IMR-90 (cell line): ENCODE results near the gene MAGI3. TPM values are rescaled to one million over a fixed set of nuclear protein-coding genes. Genes with fewer than 3 reads are reported as not detected.
A peak's percentile ranks its signal among the peaks of the same experiment; 100 is the strongest.

ENCODE experiments used
- ATAC-seq: fragments of 200-7000 bp; cut with Tn5 transposase; 2 replicates; pipeline ENCODE4 v1.9.1; 2020; ENCODE audit warnings: low read depth, mild to moderate bottlenecking, moderate library complexity
- BruUV-seq: library from RNA; stranded (reverse); fragments of 400-500 nt; replicated peaks from 2 replicates; lab custom pipeline; 2021; lab: Mats Ljungman, UMichigan
- CTCF ChIA-PET: fragments of 300-600 bp; formaldehyde crosslinking; extraction: SDS; loops from one replicate; lab custom pipeline; 2021; ENCODE audit warnings: antibody characterized with exemption; lab: Yijun Ruan, JAX
- POLR2A ChIA-PET: fragments of 300-600 bp; sonication (Branson Sonifier 250); formaldehyde crosslinking; loops from one replicate; lab custom pipeline; 2022; ENCODE audit warnings: antibody characterized with exemption; ENCODE audit not compliant: unreplicated experiment; lab: Charles Lee
- DNase-seq: peaks from one replicate; pipeline ENCODE4 v3.0.0; 2013
- H2AFZ ChIP-seq: replicated peaks from 2 replicates; pipeline ENCODE3; 2013; ENCODE audit warnings: low read length, mild to moderate bottlenecking; ENCODE audit not compliant: poor library complexity
- H2AK5ac ChIP-seq: 2 replicates; pipeline ENCODE4 v1.6.1; 2013; ENCODE audit warnings: low read depth, low read length, inconsistent platforms
- H2AK9ac ChIP-seq: replicated peaks from 2 replicates; pipeline ENCODE3; 2013; ENCODE audit warnings: mild to moderate bottlenecking, low read depth, low read length, moderate library complexity; ENCODE audit not compliant: poor library complexity
- H2BK120ac ChIP-seq: 2 replicates; pipeline ENCODE4 v1.6.1; 2013; ENCODE audit warnings: low read depth, low read length, inconsistent platforms
- H2BK15ac ChIP-seq: 3 replicates; pipeline ENCODE4 v1.6.1; 2013; ENCODE audit warnings: low read depth, low read length, inconsistent platforms
- H2BK20ac ChIP-seq: 2 replicates; pipeline ENCODE4 v1.6.1; 2013; ENCODE audit warnings: low read depth, mild to moderate bottlenecking, inconsistent platforms, low read length, moderate library complexity
- H2BK5ac ChIP-seq: 2 replicates; pipeline ENCODE4 v1.6.1; 2013; ENCODE audit warnings: mild to moderate bottlenecking, low read depth, low read length, inconsistent platforms; ENCODE audit not compliant: poor library complexity, severe bottlenecking
- H3K14ac ChIP-seq: replicated peaks from 2 replicates; pipeline ENCODE4 v1.6.1; 2013; ENCODE audit warnings: low read depth, low read length, inconsistent platforms
- H3K18ac ChIP-seq: 2 replicates; pipeline ENCODE4 v1.6.1; 2013; ENCODE audit warnings: low read depth, low read length, control low read depth
- H3K23ac ChIP-seq: 2 replicates; pipeline ENCODE4 v1.6.1; 2013; ENCODE audit warnings: low read depth, low read length, inconsistent platforms
- H3K27ac ChIP-seq: 2 replicates; pipeline ENCODE4 v1.5.1; 2013; ENCODE audit warnings: mild to moderate bottlenecking, control low read depth, low read length; ENCODE audit not compliant: insufficient read depth
- H3K27me3 ChIP-seq: 2 replicates; pipeline ENCODE4 v1.6.1; 2013; ENCODE audit warnings: low read length; ENCODE audit not compliant: control insufficient read depth, insufficient read depth
- H3K36me3 ChIP-seq: 2 replicates; pipeline ENCODE4 v1.6.1; 2013; ENCODE audit warnings: low read length, mixed read lengths; ENCODE audit not compliant: control insufficient read depth, insufficient read depth
- H3K4ac ChIP-seq: 2 replicates; pipeline ENCODE4 v1.6.1; 2013; ENCODE audit warnings: low read depth, low read length, inconsistent platforms
- H3K4me1 ChIP-seq: 2 replicates; pipeline ENCODE4 v1.6.1; 2013; ENCODE audit warnings: low read length, mixed read lengths; ENCODE audit not compliant: control insufficient read depth, insufficient read depth
- H3K4me2 ChIP-seq: 2 replicates; pipeline ENCODE4 v1.6.1; 2013; ENCODE audit warnings: low read depth, mild to moderate bottlenecking, control low read depth, low read length, moderate library complexity
- H3K4me3 ChIP-seq: 2 replicates; pipeline ENCODE4 v1.5.1; 2013; ENCODE audit warnings: low read depth, mild to moderate bottlenecking, control low read depth, low read length, moderate library complexity; ENCODE audit not compliant: insufficient read depth
- H3K56ac ChIP-seq: 2 replicates; pipeline ENCODE4 v1.6.1; 2013; ENCODE audit warnings: low read length, inconsistent platforms; ENCODE audit not compliant: insufficient read depth; ENCODE audit errors: extremely low read depth
- H3K79me1 ChIP-seq, 2 experiments: 2 replicates each; pipeline ENCODE4 v1.6.1; 2013; ENCODE audit warnings: low read length in 2 of 2, inconsistent platforms in 1 of 2, low read depth in 1 of 2
- H3K9ac ChIP-seq: 2 replicates; pipeline ENCODE4 v1.6.1; 2013; ENCODE audit warnings: low read depth, low read length, control low read depth
- H3K9me1 ChIP-seq: 2 replicates; pipeline ENCODE4 v1.6.1; 2013; ENCODE audit warnings: low read length, inconsistent platforms; ENCODE audit not compliant: insufficient read depth
- H3K9me3 ChIP-seq: 2 replicates; pipeline ENCODE4 v1.6.1; 2013; ENCODE audit warnings: low read length; ENCODE audit not compliant: control insufficient read depth, insufficient read depth
- H4K20me1 ChIP-seq: 2 replicates; pipeline ENCODE4 v1.6.1; 2013; ENCODE audit warnings: low read length, inconsistent platforms; ENCODE audit not compliant: insufficient read depth
- H4K5ac ChIP-seq: 2 replicates; pipeline ENCODE4 v1.6.1; 2013; ENCODE audit warnings: mild to moderate bottlenecking, low read depth, low read length, control low read depth
- H4K8ac ChIP-seq, 2 experiments: 2 replicates each; pipeline ENCODE4 v1.6.1; 2013; ENCODE audit warnings: low read depth in 2 of 2, low read length in 2 of 2, control low read depth in 1 of 2, inconsistent platforms in 1 of 2
- H4K91ac ChIP-seq: 2 replicates; pipeline ENCODE4 v1.6.1; 2013; ENCODE audit warnings: low read depth, low read length, inconsistent platforms; ENCODE audit not compliant: insufficient read depth
- BHLHE40 ChIP-seq: fragments of 150-350 bp; IDR thresholded peaks from 2 replicates; pipeline ENCODE4 v1.6.1; 2016; ENCODE audit warnings: mild to moderate bottlenecking, low read depth, low read length
- CEBPB ChIP-seq: IDR thresholded peaks from 2 replicates; pipeline ENCODE4 v1.6.1; 2012; ENCODE audit warnings: low read depth, low read length, improper control_type of control experiment
- CHD1 ChIP-seq: IDR thresholded peaks from 2 replicates; pipeline ENCODE4 v1.6.1; 2012; ENCODE audit warnings: low read depth, low read length, improper control_type of control experiment
- CTCF ChIP-seq: conservative IDR thresholded peaks from 2 replicates; pipeline ENCODE4 v1.5.1; 2012; ENCODE audit warnings: mild to moderate bottlenecking, low read depth, low read length, improper control_type of control experiment
- ELK1 ChIP-seq: fragments of 150-350 bp; IDR thresholded peaks from 2 replicates; pipeline ENCODE4 v1.6.1; 2016; ENCODE audit warnings: low read depth, mild to moderate bottlenecking, low read length, moderate library complexity, borderline replicate concordance
- FOS ChIP-seq: fragments of 150-350 bp; IDR thresholded peaks from 2 replicates; pipeline ENCODE4 v1.6.1; 2016; ENCODE audit warnings: low read depth, low read length
- MAFK ChIP-seq: IDR thresholded peaks from 2 replicates; pipeline ENCODE4 v1.6.1; 2012; ENCODE audit warnings: low read depth, low read length, improper control_type of control experiment
- MAZ ChIP-seq: IDR thresholded peaks from 2 replicates; pipeline ENCODE4 v1.6.1; 2012; ENCODE audit warnings: low read depth, mild to moderate bottlenecking, low read length, improper control_type of control experiment, moderate library complexity, borderline replicate concordance
- MXI1 ChIP-seq: IDR thresholded peaks from 2 replicates; pipeline ENCODE4 v1.6.1; 2012; ENCODE audit warnings: low read depth, mild to moderate bottlenecking, low read length, moderate library complexity, borderline replicate concordance
- NFE2L2 ChIP-seq: fragments of 150-350 bp; IDR thresholded peaks from 2 replicates; pipeline ENCODE4 v1.6.1; 2016; ENCODE audit warnings: low read depth, mild to moderate bottlenecking, low read length
- POLR2A ChIP-seq: IDR thresholded peaks from 2 replicates; pipeline ENCODE4 v1.6.1; 2012; ENCODE audit warnings: mild to moderate bottlenecking, low read depth, low read length
- RAD21 ChIP-seq: IDR thresholded peaks from 2 replicates; pipeline ENCODE4 v1.6.1; 2012; ENCODE audit warnings: low read length, improper control_type of control experiment
- RCOR1 ChIP-seq: IDR thresholded peaks from 2 replicates; pipeline ENCODE4 v1.6.1; 2012; ENCODE audit warnings: mild to moderate bottlenecking, low read length, improper control_type of control experiment; ENCODE audit not compliant: insufficient replicate concordance
- RFX5 ChIP-seq: IDR thresholded peaks from 2 replicates; pipeline ENCODE4 v1.8.0; 2012; ENCODE audit warnings: low read depth, mild to moderate bottlenecking, low read length, moderate library complexity
- SMC3 ChIP-seq: fragments of 150-350 bp; IDR thresholded peaks from 2 replicates; pipeline ENCODE4 v1.6.1; 2016; ENCODE audit warnings: low read depth, mild to moderate bottlenecking, antibody characterized with exemption, low read length, moderate library complexity
- USF2 ChIP-seq: fragments of 150-350 bp; IDR thresholded peaks from 2 replicates; pipeline ENCODE4 v1.6.1; 2017; ENCODE audit warnings: mild to moderate bottlenecking, antibody characterized with exemption, low read length, low read depth
- WGBS, 2 experiments: methylation state at CpG; one replicate each; pipeline versions ENCODE4 v1.1.5 to v1.1.7; 2013; ENCODE audit warnings: missing lambda C conversion rate in 2 of 2; ENCODE audit not compliant: insufficient read length in 1 of 2; ENCODE audit errors: extremely low coverage in 2 of 2; 5-methylcytosine and 5-hydroxymethylcytosine counted together
- dilution Hi-C: fragments of 300-500 bp; cut with HindIII; formaldehyde crosslinking; loops from one replicate; pipeline ENCODE4 v1.14.3; 2018; ENCODE audit warnings: low sequenced_read_pairs; ENCODE audit not compliant: unreplicated experiment
- in situ Hi-C: fragments of 300-500 bp; cut with MboI; formaldehyde crosslinking; loops from 3 replicates; pipeline ENCODE4 v1.14.3; 2019; ENCODE audit warnings: low sequenced_read_pairs, inconsistent platforms, mixed read lengths
- intact Hi-C: fragments of 100-400 bp; cut with micrococcal nuclease; formaldehyde crosslinking; loops from 2 replicates; pipeline ENCODE4 v1.10.0; 2022
- polyA plus RNA-seq, 3 experiments: library from polyadenylated mRNA; depleted of rRNA; stranded (reverse); fragments of >200 nt; gene quantifications; 2 replicates each; pipeline ENCODE4 v1.2.3, GENCODE V29; 2012; ENCODE audit warnings: low replicate concordance in 1 of 3
- total RNA-seq: library from RNA; depleted of rRNA; stranded (reverse); fragments of >200 nt; gene quantifications from 2 replicates; pipeline ENCODE4 v1.2.3, GENCODE V29; 2012

MAGI3 gene
- total and polyA plus RNA-seq, 2 of the 4 experiments (the other 2 are of a cell fraction): 2.5 to 8.8 TPM

GRCh38 chr1:113540335-113540734 lies 150.0 kb downstream of the MAGI3 start:
- no peak overlapping the region for H3K18ac ChIP-seq
- no peak overlapping the region for H4K91ac ChIP-seq
- intact Hi-C loops: loop anchor here (5.0 kb wide), 1 partner anchor 148 kb away; the partner anchor contains the start of gene MAGI3
- ATAC-seq: no peak
- peak overlapping the region; percentile 55 for H3K14ac ChIP-seq
- H2BK20ac ChIP-seq: peak overlapping the region; percentile 55; the same call in 1 of the 2 replicates
- H3K36me3 ChIP-seq: no peaks in the 10 kb centered on the region
- H2BK15ac ChIP-seq: 0 out of 3 replicates have a peak overlapping the region, but pooled peaks have one; percentile 31
- H4K20me1 ChIP-seq: no peaks in the 10 kb centered on the region
- no peak overlapping the region for H3K4me3 ChIP-seq
- TF ChIP-seq USF2 (no peak), RFX5 (no peak), CTCF (no peak), POLR2A (no peak), CEBPB (no peak), NFE2L2 (no peak), ELK1 (no peak), CHD1 (no peak), MAFK (no peak), SMC3 (no peak), MAZ (no peak), RAD21 (no peak), RCOR1 (no peak), BHLHE40 (no peak), MXI1 (no peak), FOS (no peak)
- peaks cover 11% of the 10 kb centered on the region for H3K4me1 ChIP-seq
- dilution Hi-C loops: no loop called here
- H2AK5ac ChIP-seq: peak overlapping the region; percentile 51; the same call in 1 of the 2 replicates
- no peak for DNase-seq
- no peaks in the 10 kb centered on the region for H3K27me3 ChIP-seq
- peak overlapping the region; percentile 57 for H3K4ac ChIP-seq
- H3K9me3 ChIP-seq: no peaks in the 10 kb centered on the region
- 0 out of 2 replicates have a peak overlapping the region, but pooled peaks have one; percentile 8 for H3K23ac ChIP-seq
- H2AFZ ChIP-seq: no peak overlapping the region
- H3K4me2 ChIP-seq: no peak overlapping the region; the same call in 1 of the 2 replicates
- H2BK5ac ChIP-seq: no peak overlapping the region
- H3K79me1 ChIP-seq: peaks cover 16 to 44% of the 10 kb centered on the region in 2 experiments
- H4K8ac ChIP-seq: no peak overlapping the region
- WGBS, 2 experiments: no CpG with 5 or more reads among the region's 3 CpGs
- no peak overlapping the region for H4K5ac ChIP-seq
- POLR2A ChIA-PET: no interaction called here
- H2AK9ac ChIP-seq: no peak overlapping the region
- H3K9me1 ChIP-seq: peaks cover 6% of the 10 kb centered on the region; the same call in 1 of the 2 replicates
- H2BK120ac ChIP-seq: peak overlapping the region; percentile 26
- CTCF ChIA-PET: no interaction called here
- H3K27ac ChIP-seq: no peak overlapping the region
- BruUV-seq: no TSS peak
- no peak overlapping the region for H3K56ac ChIP-seq
- in situ Hi-C loops: no loop called here
- H3K9ac ChIP-seq: no peak overlapping the region
